22Rv1 (cell line): Measurements from ENCODE around the gene NT5DC1.

Experiments
- H3K27ac ChIP-seq: fragments of 450-650 bp; 2 replicates; pipeline ENCODE4 v1.5.1; 2017
- CTCF ChIP-seq: fragments of 450-650 bp; IDR thresholded peaks from 2 replicates; pipeline ENCODE4 v1.5.1; 2017; ENCODE audit warnings: mild to moderate bottlenecking
- ZFX ChIP-seq: fragments of 450-650 bp; IDR thresholded peaks from 2 replicates; pipeline ENCODE4 v1.6.1; 2017; ENCODE audit warnings: antibody characterized with exemption, borderline replicate concordance

The NT5DC1 gene

DNA sequence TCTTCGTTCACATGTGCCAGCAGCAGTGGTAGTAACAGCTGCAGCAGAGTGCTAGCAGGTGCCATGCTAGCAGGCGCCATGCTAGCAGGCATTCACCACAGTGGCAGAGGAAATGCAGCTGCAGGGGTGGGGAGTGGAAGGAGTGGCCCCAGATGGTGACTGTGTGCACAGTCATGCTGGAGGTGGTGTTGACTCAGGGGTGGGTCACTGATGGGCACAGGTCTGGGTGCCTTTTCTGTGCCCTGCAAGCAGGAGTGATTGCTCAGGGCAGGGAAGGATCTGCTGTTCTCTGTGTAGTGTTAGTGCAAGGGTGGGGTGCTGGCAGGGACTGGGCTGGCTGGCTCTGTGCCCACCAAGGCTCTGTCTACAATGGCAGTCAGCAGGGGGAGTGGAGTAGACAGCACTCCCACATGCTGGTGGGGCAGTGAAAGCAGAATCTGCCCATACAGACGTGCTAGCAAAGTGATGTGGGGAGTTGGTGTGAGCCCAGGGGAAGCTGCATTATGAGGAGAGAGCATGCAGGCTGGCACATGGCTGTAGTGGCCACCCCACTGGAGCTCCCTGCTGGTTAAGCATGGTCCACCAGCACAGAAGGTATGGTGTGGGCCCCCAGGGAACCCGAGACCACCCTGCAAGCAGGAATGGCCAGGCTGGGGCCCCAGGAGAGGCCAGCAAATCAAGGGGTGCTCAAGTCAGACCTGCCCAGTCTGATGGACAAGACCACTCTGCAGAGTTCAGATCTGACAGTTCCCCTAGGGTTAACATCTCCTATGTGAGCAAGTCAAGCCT is 164.6 kb downstream of the NT5DC1 start:
- H3K27ac ChIP-seq, result no peak overlapping the region
- TF ChIP-seq ZFX (no peak), CTCF (no peak)

GRCh38 chr6:116266803-116267202 is 166.2 kb downstream of the NT5DC1 start:
- no peak for TF ChIP-seq CTCF
- TF ChIP-seq ZFX, result no peak
- no peak overlapping the region for H3K27ac ChIP-seq

GRCh38 chr6:116267836-116268588 is 167.4 kb downstream of the NT5DC1 start:
- TF ChIP-seq CTCF, result no peak
- no peak for TF ChIP-seq ZFX
- no peak overlapping the region for H3K27ac ChIP-seq

- peak; percentile 94 for TF ChIP-seq CTCF
- TF ChIP-seq ZFX, result no peak
- no peak overlapping the region for H3K27ac ChIP-seq
Observed at GRCh38 chr6:116268589-116269293, 168.1 kb downstream of the NT5DC1 start.

GRCh38 chr6:116271149-116271708 is 170.6 kb downstream of the NT5DC1 start:
- no peak overlapping the region for H3K27ac ChIP-seq
- TF ChIP-seq ZFX, result no peak
- TF ChIP-seq CTCF, result no peak

- TF ChIP-seq CTCF (no peak), ZFX (no peak)
- no peak overlapping the region for H3K27ac ChIP-seq
Observed at GRCh38 chr6:116277124-116277523, 176.5 kb downstream of the NT5DC1 start.
